GM18508 (cell line): ENCODE measurements around the gene FCGBP.
"Not testable (repeated sequence)": the region's sequence is repeated elsewhere in the genome, so short reads cannot be mapped to it uniquely, and the experiment has no call there.

Experiments
- ATAC-seq: cut with Tn5 transposase; IDR thresholded peaks from one replicate; pipeline ENCODE4 v1.9.1; 2021; ENCODE audit warnings: moderate number of reproducible peaks; ENCODE audit not compliant: insufficient read depth, unreplicated experiment

FCGBP gene

GRCh38 chr19:39923862-39924261 is 10.6 kb downstream of the FCGBP start:
- ATAC-seq: no peak

- no peak for ATAC-seq
These were observed 14.5 kb downstream of the FCGBP start for GRCh38 chr19:39919976-39920375.

- no peak for ATAC-seq
These were observed 16.2 kb downstream of the FCGBP start for GRCh38 chr19:39918183-39918651.

GRCh38 chr19:39917561-39918182 is 16.8 kb downstream of the FCGBP start:
- no peak for ATAC-seq

- ATAC-seq: no peak
These were observed 17.5 kb downstream of the FCGBP start for GRCh38 chr19:39916851-39917396.

- no peak for ATAC-seq
These were observed 18.2 kb downstream of the FCGBP start for GRCh38 chr19:39916236-39916635.

GRCh38 chr19:39915848-39916215 is 18.6 kb downstream of the FCGBP start:
- ATAC-seq: no peak

GRCh38 chr19:39915101-39915847 is 19.2 kb downstream of the FCGBP start:
- no peak for ATAC-seq

GRCh38 chr19:39913682-39914333 is 20.6 kb downstream of the FCGBP start:
- no peak for ATAC-seq

GRCh38 chr19:39908803-39909202 is 25.6 kb downstream of the FCGBP start:
- no peak for ATAC-seq

GRCh38 chr19:39906820-39907611 is 27.4 kb downstream of the FCGBP start:
- ATAC-seq: no peak

GRCh38 chr19:39906283-39906682 is 28.2 kb downstream of the FCGBP start:
- no peak for ATAC-seq

- ATAC-seq: not testable (repeated sequence)
These were observed 30.8 kb downstream of the FCGBP start for GRCh38 chr19:39903486-39904091.

GRCh38 chr19:39902326-39902725 is 32.1 kb downstream of the FCGBP start:
- not testable (repeated sequence) for ATAC-seq

GRCh38 chr19:39901681-39902080 is 32.8 kb downstream of the FCGBP start:
- ATAC-seq: not testable (repeated sequence)

GRCh38 chr19:39898858-39899257 is 35.6 kb downstream of the FCGBP start:
- ATAC-seq: not testable (repeated sequence)

GRCh38 chr19:39897511-39898245 is 36.8 kb downstream of the FCGBP start:
- not testable (repeated sequence) for ATAC-seq

GRCh38 chr19:39895096-39895495 is 39.3 kb downstream of the FCGBP start:
- not testable (repeated sequence) for ATAC-seq

- ATAC-seq: not testable (repeated sequence)
These were observed 40.2 kb downstream of the FCGBP start for GRCh38 chr19:39894236-39894606.
